Upper lobe of left lung (tissue), 6 donors: Measurements from ENCODE around the gene UFC1. TPM values are rescaled to one million over a fixed set of nuclear protein-coding genes. Genes with fewer than 3 reads are reported as not detected.
A peak's percentile ranks its signal among the peaks of the same experiment; 100 is the strongest.

Experiments
- ATAC-seq, 2 donors: fragments of 200-7000 bp; cut with Tn5 transposase; one replicate each; pipeline ENCODE4 v1.9.1; 2022; ENCODE audit warnings: mild to moderate bottlenecking in 2 of 2, moderate library complexity in 2 of 2; ENCODE audit not compliant: low FRiP score in 2 of 2
- DNase-seq, 2 donors: peaks; one replicate each; pipeline ENCODE4 v3.0.0-alpha.2; 2019 to 2020
- H3K27ac ChIP-seq, 4 donors: fragments of 200-600 bp; sonication (generic); one replicate each; pipeline ENCODE4 v1.5.1; 2016 to 2019
- H3K27me3 ChIP-seq, 4 donors: fragments of 200-600 bp; sonication (generic); one replicate each; pipeline ENCODE4 v1.5.1; 2017 to 2019
- H3K36me3 ChIP-seq, 4 donors: fragments of 200-600 bp; sonication (generic); one replicate each; pipeline ENCODE4 v1.5.1; 2016 to 2019
- H3K4me1 ChIP-seq, 4 donors: fragments of 200-600 bp; sonication (generic); one replicate each; pipeline ENCODE4 v1.5.1; 2018 to 2019
- H3K4me3 ChIP-seq, 4 donors: fragments of 200-600 bp; sonication (generic); one replicate each; pipeline ENCODE4 v1.5.1; 2017 to 2019; ENCODE audit warnings: mild to moderate bottlenecking in 2 of 4, moderate library complexity in 1 of 4
- H3K9me3 ChIP-seq, 4 donors: fragments of 200-600 bp; sonication (generic); one replicate each; pipeline ENCODE4 v1.5.1; 2018 to 2019
- EP300 ChIP-seq, 4 donors: sonication (generic); formaldehyde crosslinking; IDR thresholded peaks; one replicate each; pipeline ENCODE4 v1.5.1; 2017; ENCODE audit warnings: antibody characterized with exemption in 4 of 4, control low read depth in 2 of 4
- POLR2A ChIP-seq, 4 donors: fragments of 450-650 bp; IDR thresholded peaks; one replicate each; pipeline ENCODE4 v1.5.1; 2016 to 2017; ENCODE audit warnings: antibody characterized with exemption in 4 of 4, mild to moderate bottlenecking in 2 of 4
- POLR2AphosphoS5 ChIP-seq, 2 donors: sonication (generic); formaldehyde crosslinking; IDR thresholded peaks; one replicate each; pipeline ENCODE4 v1.5.1; 2017; ENCODE audit warnings: antibody characterized with exemption in 2 of 2
- WGBS, 2 donors: methylation state at CpG; one replicate each; pipeline ENCODE4 v1.1.5; 2017 to 2018; 5-methylcytosine and 5-hydroxymethylcytosine counted together
- total RNA-seq, 6 donors: library from RNA; depleted of rRNA in 4 of 6; stranded (reverse); fragments of >200 nt in 4 of 6; gene quantifications; one replicate each; pipeline versions ENCODE4 v1.1.0 to v1.2.1, GENCODE V29; 2016 to 2021
- TF ChIP-seq, protein P1 (sequence below), 6 experiments: fragments of 450-650 bp in 4 of 6; fragments of 200-600 bp in 2 of 6; sonication (generic) in 2 of 6; IDR thresholded peaks; one replicate each; pipeline ENCODE4 v1.5.1; 2016 to 2019; ENCODE audit warnings: antibody characterized with exemption in 6 of 6
- donor health status: DM: no; HTN: no; CAD: no; lungs with moderate emphysema.
- donor health status: DM: no; HTN: yes; CAD: no; lungs with severe emphysema.

The UFC1 gene
- total RNA-seq, 6 donors from 2014 or later: 32.5 to 95.6 (median 75.6) TPM

DNA sequence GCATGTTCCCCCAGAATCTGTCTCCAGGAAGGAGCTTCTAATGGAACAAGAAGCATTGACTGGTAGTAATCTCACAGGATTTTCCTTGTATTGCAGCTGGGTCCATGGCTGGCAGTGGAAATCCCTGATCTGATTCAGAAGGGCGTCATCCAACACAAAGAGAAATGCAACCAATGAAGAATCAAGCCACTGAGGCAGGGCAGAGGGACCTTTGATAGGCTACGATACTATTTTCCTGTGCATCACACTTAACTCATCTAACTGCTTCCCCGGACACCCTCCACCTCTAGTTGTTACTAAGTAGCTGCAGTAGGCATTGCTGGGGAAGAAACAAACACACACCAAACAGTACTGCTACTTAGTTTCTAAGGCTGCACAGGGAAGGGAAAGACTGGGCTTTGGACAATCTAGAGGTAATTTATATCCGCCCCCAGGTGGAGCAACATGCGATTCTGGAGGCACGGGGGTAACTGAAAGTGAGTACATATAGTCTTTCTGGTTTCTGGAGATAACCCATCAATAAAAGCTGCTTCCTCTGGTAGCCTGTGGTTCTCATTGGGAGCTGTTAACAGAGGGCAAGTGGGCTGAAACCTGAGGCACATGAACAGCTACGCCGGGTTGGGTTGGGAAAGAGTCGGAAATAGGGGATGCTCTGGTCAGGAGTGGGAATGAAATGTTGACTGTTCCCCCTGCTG lies 4.7 kb downstream of the UFC1 start:
- Histone ChIP-seq H3K27me3 (no peaks in the 10 kb centered on the region), H3K4me1 (peaks cover 27 to 45% (median 36%) of the 10 kb centered on the region in 4 donors), H3K9me3 (no peaks in the 10 kb centered on the region), H3K4me3 (peak overlapping the region in 3 of 4 donors; percentile 82 to 94 (median 91)), H3K27ac (peak overlapping the region; percentile 82 to 95 (median 92)), H3K36me3 (peaks cover 3 to 32% (median 11%) of the 10 kb centered on the region in 4 donors)
- TF ChIP-seq, protein P1, sequence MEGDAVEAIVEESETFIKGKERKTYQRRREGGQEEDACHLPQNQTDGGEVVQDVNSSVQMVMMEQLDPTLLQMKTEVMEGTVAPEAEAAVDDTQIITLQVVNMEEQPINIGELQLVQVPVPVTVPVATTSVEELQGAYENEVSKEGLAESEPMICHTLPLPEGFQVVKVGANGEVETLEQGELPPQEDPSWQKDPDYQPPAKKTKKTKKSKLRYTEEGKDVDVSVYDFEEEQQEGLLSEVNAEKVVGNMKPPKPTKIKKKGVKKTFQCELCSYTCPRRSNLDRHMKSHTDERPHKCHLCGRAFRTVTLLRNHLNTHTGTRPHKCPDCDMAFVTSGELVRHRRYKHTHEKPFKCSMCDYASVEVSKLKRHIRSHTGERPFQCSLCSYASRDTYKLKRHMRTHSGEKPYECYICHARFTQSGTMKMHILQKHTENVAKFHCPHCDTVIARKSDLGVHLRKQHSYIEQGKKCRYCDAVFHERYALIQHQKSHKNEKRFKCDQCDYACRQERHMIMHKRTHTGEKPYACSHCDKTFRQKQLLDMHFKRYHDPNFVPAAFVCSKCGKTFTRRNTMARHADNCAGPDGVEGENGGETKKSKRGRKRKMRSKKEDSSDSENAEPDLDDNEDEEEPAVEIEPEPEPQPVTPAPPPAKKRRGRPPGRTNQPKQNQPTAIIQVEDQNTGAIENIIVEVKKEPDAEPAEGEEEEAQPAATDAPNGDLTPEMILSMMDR (IDR thresholded peaks at IDR 0.05): no peak
- TF ChIP-seq POLR2AphosphoS5 (IDR thresholded peaks at IDR 0.05): no peak
- TF ChIP-seq EP300 (IDR thresholded peaks at IDR 0.05): no peak
- no peak for TF ChIP-seq POLR2A (IDR thresholded peaks at IDR 0.05)
- WGBS, 2 donors: 64 to 67% methylated on average over 9 of the region's 9 CpGs
- DNase-seq (no peak), ATAC-seq (no peak)

DNA sequence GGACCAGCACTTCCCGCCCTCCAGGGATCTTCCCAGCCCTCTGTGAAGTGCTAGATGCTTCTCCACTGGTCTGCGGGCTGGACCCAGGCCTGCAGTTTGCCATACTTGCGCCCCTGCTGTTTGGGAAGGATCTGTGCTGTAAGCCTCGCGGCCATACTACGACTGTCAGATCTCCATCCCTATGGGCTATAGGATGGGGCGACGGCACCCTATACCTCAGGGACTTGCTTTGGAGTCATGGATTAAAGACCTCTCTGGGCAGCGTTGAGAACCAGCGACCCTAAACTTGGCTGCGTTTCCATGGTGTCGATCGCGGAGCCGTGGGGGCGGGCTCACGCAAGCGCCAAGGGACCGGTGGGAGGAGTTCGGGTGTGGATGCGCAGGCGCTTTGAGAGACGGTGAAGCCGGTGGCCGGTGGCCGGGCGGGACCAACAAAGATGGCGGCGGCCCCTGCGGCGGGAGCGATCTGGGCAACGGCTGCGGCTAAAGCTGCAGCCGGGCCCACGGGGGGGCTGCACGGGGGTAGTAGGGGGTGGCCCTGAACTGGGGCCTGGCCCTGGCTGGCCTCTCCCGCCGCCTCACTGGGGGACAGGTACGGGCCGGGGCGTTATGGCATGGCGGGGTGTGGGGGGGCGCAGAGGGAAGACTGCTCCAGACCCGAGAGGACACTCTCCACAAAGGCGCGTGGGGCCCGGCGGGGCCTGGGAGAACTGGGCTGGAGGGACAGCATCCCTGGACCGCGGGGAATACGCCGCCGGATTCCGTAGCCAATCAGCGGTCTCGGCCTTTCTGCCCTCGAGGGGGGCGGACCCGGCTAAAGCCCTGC lies 5.5 kb downstream of the UFC1 start, which contains the start of gene USP21:
USP21 (plus strand) TSS at position 414 of the 826 bp plus-strand sequence. CDS start 1,141 bp downstream, outside the sequence.
- Histone ChIP-seq H3K27ac (peak within 1 kb of the TSS; percentile 82 to 95 (median 92)), H3K27me3 (no peaks in the 10 kb centered on the region), H3K9me3 (no peaks in the 10 kb centered on the region), H3K4me3 (peak within 1 kb of the TSS; percentile 77 to 94 (median 86)), H3K4me1 (peaks cover 25 to 45% (median 35%) of the 10 kb centered on the region in 4 donors), H3K36me3 (peaks cover 3 to 33% (median 12%) of the 10 kb centered on the region in 4 donors)
- DNase-seq: peak; percentile 95 to 97
- peak; percentile 95 to 99 for ATAC-seq
- WGBS, 2 donors: 1 to 5% methylated on average over 31 to 35 of the region's 60 CpGs
- peak; percentile 28 to 72 for TF ChIP-seq POLR2AphosphoS5 (IDR thresholded peaks at IDR 0.05)
- TF ChIP-seq POLR2A (IDR thresholded peaks at IDR 0.05): peak in 1 of 4 donors; percentile 80
- TF ChIP-seq, protein P1 (IDR thresholded peaks at IDR 0.05): peak in 3 of 6 experiments; percentile 6 to 44 (median 25)
- TF ChIP-seq EP300 (IDR thresholded peaks at IDR 0.05): no peak

DNA sequence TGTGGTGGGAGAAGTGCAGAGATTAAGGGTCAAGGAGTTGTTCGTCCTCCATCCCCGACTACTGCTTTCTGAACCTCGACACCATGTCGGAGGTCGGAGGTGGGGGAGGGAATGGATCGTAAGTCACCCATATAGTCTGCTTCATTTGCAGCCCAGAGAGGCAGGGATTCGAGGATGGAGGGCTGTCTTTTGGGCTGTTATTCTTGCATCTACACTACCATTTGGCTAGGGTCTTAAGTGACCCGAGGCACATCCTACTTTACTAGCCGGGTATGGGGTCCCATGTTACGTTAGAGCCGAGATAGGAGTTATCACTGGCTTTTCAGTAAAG lies 6.1 kb downstream of the UFC1 start:
- ATAC-seq: no peak
- no peak for DNase-seq
- H3K4me3 ChIP-seq: peak overlapping the region; percentile 77 to 94 (median 86)
- H3K27ac ChIP-seq: peak overlapping the region; percentile 82 to 95 (median 92)
- H3K36me3 ChIP-seq: peaks cover 3 to 37% (median 12%) of the 10 kb centered on the region in 4 donors
- peaks cover 20 to 42% (median 30%) of the 10 kb centered on the region in 4 donors for H3K4me1 ChIP-seq
- WGBS, 2 donors: 3 to 11% methylated on average over 11 of the region's 11 CpGs
- TF ChIP-seq POLR2AphosphoS5 (IDR thresholded peaks at IDR 0.05) (no peak), POLR2A (IDR thresholded peaks at IDR 0.05) (no peak), EP300 (IDR thresholded peaks at IDR 0.05) (no peak)
- TF ChIP-seq, protein P1 (IDR thresholded peaks at IDR 0.05): no peak
- no peaks in the 10 kb centered on the region for H3K9me3 ChIP-seq
- no peaks in the 10 kb centered on the region for H3K27me3 ChIP-seq

DNA sequence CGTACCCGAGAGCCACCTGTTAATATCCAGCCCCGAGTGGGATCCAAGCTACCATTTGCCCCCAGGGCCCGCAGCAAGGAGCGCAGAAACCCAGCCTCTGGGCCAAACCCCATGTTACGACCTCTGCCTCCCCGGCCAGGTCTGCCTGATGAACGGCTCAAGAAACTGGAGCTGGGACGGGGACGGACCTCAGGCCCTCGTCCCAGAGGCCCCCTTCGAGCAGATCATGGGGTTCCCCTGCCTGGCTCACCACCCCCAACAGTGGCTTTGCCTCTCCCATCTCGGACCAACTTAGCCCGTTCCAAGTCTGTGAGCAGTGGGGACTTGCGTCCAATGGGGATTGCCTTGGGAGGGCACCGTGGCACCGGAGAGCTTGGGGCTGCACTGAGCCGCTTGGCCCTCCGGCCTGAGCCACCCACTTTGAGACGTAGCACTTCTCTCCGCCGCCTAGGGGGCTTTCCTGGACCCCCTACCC lies 6.9 kb downstream of the UFC1 start:
- Histone ChIP-seq H3K27me3 (no peaks in the 10 kb centered on the region), H3K4me1 (peaks cover 25 to 42% (median 32%) of the 10 kb centered on the region in 4 donors), H3K4me3 (no peak overlapping the region), H3K27ac (no peak overlapping the region), H3K36me3 (peaks cover 3 to 37% (median 12%) of the 10 kb centered on the region in 4 donors), H3K9me3 (no peaks in the 10 kb centered on the region)
- DNase-seq: no peak
- 91 to 94% methylated on average over 10 to 22 of the region's 22 CpGs for WGBS, 2 donors
- TF ChIP-seq POLR2A (IDR thresholded peaks at IDR 0.05) (no peak), EP300 (IDR thresholded peaks at IDR 0.05) (no peak), POLR2AphosphoS5 (IDR thresholded peaks at IDR 0.05) (no peak)
- TF ChIP-seq, protein P1 (IDR thresholded peaks at IDR 0.05): no peak
- no peak for ATAC-seq
